DMS53 (cell line): ENCODE data around the gene LCN2.
"Not testable (repeated sequence)": the region's sequence is repeated elsewhere in the genome, so short reads cannot be mapped to it uniquely, and the experiment has no call there.

Experiments
- DNase-seq: peaks from one replicate; lab custom pipeline; 2025; lab: John Stamatoyannopoulos, UW

Gene LCN2

DNA sequence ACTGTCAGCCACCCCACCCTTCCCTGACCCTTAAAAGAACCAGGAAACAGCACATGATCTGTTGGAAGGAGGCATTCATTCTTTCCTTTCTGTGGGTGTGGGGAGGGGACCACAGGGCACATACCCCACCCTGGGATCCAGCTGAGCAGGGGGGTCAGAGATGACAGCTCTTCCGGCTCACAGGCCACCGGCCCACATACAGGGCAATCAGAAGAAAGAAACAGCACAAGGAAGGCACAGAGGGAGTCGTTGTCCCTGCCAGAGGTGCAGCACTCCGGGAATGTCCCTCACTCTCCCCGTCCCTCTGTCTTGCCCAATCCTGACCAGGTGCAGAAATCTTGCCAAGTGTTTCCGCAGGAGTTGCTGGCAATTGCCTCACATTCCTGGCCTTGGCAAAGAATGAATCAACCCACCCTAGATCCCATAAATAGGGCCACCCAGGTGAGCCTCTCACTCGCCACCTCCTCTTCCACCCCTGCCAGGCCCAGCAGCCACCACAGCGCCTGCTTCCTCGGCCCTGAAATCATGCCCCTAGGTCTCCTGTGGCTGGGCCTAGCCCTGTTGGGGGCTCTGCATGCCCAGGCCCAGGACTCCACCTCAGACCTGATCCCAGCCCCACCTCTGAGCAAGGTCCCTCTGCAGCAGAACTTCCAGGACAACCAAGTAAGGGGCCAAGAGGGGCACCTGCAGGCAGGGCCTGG, at the start of gene LCN2:
LCN2 (plus strand) TSS at position 453 of the 701 bp plus-strand sequence; CDS start at position 526, 73 bp downstream.
- no peak for DNase-seq

DNA sequence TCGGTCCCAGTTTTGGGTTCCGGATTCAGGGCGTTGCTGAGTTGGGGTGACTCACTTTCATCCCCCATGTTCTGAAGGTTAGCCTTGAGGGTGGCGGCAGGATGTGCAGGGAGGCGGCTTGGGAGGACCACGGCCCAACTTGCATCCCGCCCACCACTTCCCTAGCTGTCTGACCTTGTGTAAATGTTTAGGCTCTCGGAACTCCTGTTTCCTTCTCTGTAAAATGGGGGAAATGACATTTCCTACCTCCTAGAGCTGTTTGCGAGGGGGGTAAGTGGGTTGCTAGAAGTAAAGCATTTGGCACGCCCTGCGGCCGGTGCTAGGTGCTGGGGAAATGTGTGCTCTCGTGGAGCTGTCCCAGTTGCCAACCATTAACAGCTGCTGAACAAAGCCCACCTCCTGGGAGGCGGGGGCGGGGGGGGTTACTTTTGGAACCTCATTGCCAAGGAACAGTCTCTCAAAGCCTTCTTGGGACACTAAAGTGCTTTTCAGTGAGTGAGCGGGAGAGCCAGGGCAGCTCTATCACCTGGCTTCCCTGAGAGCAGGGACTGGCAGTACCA, 49.2 kb upstream of the LCN2 start:
- DNase-seq: no peak

DNA sequence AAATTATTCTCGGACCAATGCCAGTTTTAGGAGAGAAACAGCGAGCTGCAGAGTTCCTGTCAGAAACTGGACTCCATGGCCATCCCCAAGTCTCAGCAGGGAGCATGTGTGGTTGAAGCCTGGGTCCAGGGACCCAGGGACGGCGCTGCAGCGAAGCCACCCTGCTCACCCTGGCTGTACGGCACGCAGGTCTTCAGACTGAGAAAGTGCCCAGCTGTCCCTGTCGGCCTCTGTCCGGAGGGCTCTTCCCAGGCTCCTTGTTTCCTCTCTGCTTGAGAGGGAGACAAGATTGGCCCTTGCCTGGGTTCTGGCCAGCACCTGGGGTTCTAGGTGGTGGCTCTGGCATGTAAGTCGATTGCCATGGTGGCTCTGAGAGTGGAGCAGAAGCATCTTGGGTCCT, 48.7 kb upstream of the LCN2 start:
- no peak for DNase-seq

DNA sequence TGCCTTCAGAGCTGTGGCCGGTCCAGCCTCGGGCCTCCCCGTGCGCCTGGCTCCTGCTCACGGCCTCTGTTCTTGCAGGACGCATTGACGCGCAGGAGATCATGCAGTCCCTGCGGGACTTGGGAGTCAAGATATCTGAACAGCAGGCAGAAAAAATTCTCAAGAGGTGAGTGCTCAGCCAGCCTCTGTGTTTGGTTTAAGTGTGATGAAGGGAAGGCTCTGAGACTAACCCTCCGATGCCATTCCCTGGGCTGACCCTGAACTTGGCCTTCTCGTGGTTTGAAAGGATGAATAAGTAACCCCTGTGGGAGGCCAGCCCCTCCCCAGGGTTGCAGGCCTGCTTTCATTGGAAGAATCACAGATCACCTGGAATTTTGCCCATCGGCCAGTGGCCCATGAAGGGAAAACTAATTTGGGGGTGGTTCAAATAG, 48.0 kb upstream of the LCN2 start:
- DNase-seq: no peak

DNA sequence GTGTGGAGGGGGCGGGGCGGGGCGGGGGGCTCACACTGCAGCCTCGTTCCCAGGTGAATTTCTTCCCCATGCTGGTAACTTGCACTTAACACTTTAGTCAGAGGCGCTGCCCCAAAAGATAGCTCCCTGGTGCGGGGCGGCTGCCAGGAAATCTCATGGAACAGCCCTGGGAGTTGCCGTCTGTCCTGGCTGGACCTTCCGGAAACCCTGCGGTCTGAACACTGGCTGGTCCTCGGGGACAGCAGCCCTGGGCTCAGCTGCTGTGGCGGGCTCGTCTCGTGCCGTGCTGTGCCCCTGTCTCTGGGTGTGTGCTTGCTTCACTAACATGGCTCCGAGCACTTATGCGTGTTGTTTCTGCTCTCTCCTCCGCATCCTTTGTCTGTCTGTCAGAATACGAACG, 47.6 kb upstream of the LCN2 start:
- DNase-seq: no peak

DNA sequence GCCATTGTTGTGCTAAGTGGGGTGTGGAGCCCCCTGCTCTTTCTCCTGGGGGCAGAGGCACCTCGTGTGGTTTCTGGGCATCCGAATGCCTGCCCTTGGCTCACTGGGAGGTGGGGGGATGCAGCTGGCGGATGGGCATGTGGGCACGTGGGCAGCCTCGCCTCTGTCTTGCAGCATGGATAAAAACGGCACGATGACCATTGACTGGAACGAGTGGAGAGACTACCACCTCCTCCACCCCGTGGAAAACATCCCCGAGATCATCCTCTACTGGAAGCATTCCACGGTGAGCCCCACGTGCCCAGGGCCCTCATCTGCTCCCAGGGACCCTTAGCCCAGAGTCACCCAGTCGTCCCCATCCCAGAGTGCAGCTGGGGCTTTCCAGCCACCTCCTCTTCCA, 47.1 kb upstream of the LCN2 start:
- DNase-seq: no peak

DNA sequence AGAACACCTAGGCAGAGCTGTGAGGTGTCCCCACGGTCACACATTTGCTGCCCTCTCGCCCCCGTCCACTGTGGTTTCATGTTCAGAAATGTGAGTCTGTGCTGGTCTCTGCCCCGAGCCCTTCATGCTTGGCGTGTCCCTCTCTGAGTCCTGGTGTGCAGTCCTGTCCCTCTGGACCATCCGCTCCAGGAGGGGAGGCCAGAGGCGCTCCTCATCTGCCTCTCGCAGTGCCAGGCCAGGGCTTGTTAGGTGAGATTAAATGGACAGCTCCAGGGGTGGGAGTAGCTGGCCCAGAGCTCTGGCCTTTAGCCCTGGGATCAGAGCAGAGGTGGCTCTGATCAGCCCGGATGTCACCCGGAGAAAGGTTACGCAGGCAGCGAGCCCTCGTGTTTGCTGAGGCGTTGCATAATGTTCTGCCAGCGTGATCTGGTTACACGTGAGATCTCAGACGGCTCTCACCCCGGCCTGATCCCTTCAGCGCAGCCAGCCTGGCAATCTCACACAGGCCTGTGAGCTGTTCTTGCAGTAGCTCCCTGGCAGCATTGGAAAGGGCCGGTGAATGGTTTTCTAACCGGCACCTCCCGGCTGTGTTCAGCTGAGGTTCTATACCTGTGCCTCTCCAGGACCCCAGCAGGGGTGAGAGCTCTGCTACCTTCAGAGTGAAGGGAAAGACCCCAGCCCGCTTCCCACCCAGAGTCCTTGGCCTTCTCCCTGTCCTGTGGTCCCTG, 46.2 kb upstream of the LCN2 start:
- peak; percentile 95 for DNase-seq

DNA sequence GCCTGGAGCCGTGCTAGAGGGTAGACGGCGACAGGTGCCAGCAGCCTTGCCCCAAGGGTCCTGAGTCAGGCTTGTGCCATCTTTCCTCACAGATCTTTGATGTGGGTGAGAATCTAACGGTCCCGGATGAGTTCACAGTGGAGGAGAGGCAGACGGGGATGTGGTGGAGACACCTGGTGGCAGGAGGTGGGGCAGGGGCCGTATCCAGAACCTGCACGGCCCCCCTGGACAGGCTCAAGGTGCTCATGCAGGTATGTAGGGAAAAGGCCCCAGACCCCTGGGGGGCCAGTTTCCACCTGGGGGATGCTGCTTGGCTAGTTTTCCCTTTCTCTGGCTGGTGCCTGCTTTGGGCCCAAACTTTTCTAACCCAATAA, 45.7 kb upstream of the LCN2 start:
- peak; percentile 75 for DNase-seq

DNA sequence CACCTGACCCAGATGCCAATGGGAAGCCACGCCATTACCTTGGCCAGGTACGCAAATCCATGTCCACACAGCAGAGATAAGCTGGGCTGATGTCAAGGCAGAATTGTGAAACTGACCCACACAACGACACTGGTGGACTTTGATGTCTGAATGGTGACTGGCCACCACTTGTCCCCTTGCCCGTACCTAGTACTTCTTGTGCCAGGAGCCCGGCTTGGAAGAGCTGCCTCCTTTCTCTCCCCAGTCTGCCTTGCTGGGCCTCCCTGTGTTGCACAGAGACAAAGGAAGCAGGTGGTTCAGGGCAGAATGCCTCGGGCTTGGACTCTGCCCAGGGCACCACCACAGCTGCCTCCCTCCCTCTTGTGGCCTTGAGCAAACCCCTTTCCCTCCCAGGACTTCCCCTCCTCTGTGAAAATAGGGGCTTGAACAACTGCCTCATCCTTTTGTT, 45.1 kb upstream of the LCN2 start:
- peak; percentile 90 for DNase-seq

DNA sequence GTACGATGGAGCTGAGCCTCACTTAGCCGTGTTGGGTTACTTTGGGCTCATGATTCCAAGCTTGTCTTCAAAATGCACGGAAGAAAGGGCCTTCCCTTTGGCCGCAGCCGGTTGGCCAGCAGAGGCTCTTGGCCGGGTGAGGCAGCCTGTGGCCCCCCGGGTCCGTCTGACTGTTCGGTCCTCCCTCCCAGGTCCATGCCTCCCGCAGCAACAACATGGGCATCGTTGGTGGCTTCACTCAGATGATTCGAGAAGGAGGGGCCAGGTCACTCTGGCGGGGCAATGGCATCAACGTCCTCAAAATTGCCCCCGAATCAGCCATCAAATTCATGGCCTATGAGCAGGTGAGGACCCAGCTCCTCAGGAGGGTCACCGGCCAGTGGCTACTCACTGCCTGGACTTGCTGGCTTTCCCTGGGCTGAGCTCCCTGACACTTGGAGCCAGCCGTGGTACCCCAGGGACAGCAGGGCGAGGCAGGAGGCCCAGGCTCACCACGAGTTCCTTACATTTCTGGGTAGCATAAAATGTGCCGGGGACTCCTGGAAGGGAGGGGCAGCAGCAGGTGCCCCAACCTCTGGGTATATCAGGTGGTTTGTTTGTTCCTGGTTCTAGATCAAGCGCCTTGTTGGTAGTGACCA, 43.6 kb upstream of the LCN2 start:
- DNase-seq: no peak

DNA sequence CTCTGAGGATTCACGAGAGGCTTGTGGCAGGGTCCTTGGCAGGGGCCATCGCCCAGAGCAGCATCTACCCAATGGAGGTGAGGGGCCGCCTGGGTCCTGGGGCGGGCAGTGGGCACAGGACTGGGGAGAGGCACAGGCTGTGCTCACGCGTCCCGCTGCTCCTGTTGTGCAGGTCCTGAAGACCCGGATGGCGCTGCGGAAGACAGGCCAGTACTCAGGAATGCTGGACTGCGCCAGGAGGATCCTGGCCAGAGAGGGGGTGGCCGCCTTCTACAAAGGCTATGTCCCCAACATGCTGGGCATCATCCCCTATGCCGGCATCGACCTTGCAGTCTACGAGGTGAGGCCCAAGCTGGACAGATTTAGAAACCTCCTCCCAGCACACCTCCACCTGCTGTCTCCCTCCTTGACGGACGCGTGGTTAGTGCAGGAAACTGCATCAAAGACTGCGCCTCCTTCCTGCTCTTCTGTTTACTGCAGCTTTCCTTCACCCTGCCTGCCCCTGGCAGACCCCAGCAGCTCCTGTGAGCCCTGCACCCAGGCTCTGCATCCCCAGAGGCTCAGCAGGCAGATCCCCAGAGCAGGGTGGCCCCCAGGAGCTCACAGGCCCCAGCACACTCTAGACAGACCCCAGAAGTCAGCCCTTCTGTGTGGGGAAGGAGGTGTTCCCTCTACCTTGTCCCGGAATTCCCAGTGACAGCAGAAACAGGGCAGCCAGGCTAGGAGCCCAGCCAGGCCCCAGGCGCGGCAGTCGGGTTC, 42.9 kb upstream of the LCN2 start:
- no peak for DNase-seq

DNA sequence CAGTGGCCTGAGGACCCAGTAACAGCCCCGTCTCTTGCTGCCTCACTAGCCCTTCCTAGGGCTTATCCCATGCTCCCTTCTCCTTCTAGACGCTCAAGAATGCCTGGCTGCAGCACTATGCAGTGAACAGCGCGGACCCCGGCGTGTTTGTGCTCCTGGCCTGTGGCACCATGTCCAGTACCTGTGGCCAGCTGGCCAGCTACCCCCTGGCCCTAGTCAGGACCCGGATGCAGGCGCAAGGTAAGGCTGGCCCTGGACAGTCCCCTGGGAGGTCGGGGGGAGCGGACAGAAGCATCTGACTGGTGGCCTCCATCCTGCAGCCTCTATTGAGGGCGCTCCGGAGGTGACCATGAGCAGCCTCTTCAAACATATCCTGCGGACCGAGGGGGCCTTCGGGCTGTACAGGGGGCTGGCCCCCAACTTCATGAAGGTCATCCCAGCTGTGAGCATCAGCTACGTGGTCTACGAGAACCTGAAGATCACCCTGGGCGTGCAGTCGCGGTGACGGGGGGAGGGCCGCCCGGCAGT, 42.2 kb upstream of the LCN2 start:
- DNase-seq: no peak

DNA sequence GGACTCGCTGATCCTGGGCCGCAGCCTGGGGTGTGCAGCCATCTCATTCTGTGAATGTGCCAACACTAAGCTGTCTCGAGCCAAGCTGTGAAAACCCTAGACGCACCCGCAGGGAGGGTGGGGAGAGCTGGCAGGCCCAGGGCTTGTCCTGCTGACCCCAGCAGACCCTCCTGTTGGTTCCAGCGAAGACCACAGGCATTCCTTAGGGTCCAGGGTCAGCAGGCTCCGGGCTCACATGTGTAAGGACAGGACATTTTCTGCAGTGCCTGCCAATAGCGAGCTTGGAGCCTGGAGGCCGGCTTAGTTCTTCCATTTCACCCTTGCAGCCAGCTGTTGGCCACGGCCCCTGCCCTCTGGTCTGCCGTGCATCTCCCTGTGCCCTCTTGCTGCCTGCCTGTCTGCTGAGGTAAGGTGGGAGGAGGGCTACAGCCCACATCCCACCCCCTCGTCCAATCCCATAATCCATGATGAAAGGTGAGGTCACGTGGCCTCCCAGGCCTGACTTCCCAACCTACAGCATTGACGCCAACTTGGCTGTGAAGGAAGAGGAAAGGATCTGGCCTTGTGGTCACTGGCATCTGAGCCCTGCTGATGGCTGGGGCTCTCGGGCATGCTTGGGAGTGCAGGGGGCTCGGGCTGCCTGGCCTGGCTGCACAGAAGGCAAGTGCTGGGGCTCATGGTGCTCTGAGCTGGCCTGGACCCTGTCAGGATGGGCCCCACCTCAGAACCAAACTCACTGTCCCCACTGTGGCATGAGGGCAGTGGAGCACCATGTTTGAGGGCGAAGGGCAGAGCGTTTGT, 41.6 kb upstream of the LCN2 start:
- no peak for DNase-seq

DNA sequence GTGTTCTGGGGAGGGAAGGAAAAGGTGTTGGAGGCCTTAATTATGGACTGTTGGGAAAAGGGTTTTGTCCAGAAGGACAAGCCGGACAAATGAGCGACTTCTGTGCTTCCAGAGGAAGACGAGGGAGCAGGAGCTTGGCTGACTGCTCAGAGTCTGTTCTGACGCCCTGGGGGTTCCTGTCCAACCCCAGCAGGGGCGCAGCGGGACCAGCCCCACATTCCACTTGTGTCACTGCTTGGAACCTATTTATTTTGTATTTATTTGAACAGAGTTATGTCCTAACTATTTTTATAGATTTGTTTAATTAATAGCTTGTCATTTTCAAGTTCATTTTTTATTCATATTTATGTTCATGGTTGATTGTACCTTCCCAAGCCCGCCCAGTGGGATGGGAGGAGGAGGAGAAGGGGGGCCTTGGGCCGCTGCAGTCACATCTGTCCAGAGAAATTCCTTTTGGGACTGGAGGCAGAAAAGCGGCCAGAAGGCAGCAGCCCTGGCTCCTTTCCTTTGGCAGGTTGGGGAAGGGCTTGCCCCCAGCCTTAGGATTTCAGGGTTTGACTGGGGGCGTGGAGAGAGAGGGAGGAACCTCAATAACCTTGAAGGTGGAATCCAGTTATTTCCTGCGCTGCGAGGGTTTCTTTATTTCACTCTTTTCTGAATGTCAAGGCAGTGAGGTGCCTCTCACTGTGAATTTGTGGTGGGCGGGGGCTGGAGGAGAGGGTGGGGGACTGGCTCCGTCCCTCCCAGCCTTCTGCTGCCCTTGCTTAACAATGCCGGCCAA, 40.8 kb upstream of the LCN2 start:
- DNase-seq: no peak

DNA sequence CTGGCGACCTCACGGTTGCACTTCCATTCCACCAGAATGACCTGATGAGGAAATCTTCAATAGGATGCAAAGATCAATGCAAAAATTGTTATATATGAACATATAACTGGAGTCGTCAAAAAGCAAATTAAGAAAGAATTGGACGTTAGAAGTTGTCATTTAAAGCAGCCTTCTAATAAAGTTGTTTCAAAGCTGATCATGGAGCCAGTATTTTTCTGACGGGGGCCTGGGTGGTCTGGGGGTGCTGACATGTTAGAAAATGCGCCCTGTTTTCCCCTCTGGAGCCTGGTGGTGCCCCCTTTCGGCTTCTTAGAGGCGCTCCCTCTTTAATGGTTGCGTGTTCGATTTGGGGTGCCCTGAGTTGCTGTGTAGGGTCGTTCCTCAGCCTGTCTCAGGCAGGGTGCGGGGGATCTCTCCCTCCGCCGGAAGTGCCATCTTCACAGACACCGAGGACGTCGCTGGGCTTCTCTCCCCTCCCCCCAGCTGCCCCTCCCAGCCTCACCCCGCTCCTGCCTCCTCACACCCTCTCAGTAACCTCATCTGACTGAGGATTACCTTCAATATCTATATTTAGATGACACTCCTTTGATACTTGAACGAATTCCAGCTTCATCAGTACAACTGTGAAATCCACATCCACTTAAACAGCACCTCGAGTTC, 40.1 kb upstream of the LCN2 start:
- no peak for DNase-seq

DNA sequence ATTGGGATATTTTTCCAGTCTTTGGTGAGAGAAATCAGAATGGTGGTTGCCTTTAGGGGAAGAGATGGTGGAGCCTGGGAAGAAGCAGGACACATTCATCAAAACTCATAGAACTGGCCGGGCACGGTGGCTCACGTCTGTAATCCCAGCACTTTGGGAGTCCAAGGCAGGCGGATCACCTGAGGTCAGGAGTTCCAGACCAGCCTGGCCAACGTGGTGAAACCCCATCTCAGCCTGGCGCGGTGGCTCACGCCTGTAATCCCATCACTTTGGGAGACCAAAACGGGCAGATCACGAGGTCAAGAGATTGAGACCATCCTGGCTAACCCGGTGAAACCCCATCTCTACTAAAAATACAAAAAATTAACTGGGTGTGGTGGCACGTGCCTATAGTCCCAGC, 37.5 kb upstream of the LCN2 start:
- DNase-seq: not testable (repeated sequence)

DNA sequence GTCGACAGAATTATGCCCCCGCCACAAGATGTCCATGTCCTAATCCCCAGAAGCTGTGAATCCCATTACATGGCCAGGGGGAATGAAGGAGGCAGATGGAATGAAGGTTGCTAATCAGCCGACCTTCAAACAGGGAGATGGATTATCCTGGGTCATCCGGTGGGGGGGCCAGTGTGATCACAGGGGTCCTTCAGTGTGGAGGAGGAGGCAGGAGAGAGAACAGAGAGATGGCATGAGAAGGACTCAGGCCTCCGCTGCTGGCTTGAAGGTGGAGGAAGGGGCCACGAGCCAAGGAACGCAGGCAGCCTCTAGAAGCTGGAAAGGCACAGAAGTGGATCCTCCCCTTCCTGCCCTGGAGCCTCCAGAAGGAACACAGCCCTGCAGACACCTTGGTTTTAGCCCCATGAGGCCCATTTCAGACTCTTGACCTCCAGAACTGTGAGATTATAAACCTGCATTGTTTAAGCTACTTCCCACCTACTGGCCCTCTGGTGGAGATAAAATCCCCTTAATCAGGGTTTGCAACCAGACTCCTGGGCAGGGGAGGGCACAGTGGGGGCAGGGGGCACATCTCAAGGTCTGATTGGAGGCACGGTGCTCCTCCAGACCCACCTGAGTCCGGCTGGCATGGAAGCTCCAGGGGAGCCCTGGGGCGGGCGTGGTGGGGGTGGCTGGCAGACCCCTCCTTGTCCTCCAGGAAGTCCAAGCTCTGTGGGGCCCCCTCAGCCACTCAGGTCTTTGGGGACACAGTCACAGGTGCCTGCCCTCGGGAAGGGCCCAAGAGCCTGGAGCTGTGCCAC, 35.5 kb upstream of the LCN2 start:
- DNase-seq: no peak

DNA sequence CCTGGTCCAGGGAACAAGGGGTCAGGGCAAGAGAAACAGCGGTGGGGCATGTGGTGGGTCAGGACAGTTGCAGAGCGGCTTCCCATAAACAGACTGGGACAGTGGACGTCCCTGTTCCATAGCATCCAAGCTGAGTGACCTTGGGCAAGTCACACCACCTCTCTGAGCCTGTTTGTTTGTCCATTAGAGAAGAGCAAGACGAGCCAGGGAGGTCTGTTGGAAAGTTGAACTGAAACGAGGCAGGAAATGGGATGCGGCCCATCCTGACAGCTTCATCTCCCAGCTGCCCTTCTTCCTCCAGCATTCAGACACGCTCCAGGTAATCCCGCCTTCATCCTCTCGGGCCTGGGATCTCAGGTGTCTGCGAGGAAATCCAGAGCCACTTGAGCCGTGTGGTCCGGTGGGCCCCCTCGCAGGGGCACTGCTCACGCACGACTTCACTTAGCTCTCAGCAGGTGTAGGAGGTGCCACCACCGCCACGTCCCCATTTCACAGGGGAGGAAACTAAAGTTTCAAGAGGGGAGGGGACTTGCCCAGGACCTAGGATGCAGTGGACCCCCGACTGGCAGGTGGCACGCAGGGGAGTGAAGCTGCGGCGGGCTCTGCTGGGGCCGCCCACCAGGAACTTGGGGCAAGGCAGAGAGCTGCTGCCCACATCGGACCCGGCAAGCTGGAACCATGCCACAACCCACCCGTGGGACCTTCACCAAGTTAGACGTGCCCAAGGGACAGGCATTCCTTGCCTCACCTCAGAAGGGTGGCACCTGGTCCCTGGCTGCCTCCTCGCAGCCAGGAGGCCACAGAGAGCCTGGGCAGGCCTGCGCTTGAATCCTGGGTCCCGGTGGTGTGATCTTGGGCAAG, 34.7 kb upstream of the LCN2 start:
- DNase-seq: peak; percentile 82
